Hepatocyte (in vitro differentiated cells): ENCODE results near the gene TAF1L.

Experiments used
- EZH2 ChIP-seq: fragments of 200-600 bp; sonication (generic); IDR thresholded peaks from 2 replicates; pipeline ENCODE4 v1.6.1; 2016; ENCODE audit warnings: antibody characterized with exemption, mild to moderate bottlenecking, borderline replicate concordance
- EZH2phosphoT487 ChIP-seq: fragments of 200-600 bp; sonication (generic); IDR thresholded peaks from one replicate; pipeline ENCODE4 v1.6.1; 2018; ENCODE audit warnings: antibody characterized with exemption, mild to moderate bottlenecking, low read depth, moderate library complexity; ENCODE audit not compliant: unreplicated experiment, severe bottlenecking
- TF ChIP-seq, protein P1 (sequence below): fragments of 200-600 bp; sonication (generic); IDR thresholded peaks from 2 replicates; pipeline ENCODE4 v1.5.1; 2016; ENCODE audit warnings: antibody characterized with exemption, mild to moderate bottlenecking; ENCODE audit not compliant: poor library complexity

DNA sequence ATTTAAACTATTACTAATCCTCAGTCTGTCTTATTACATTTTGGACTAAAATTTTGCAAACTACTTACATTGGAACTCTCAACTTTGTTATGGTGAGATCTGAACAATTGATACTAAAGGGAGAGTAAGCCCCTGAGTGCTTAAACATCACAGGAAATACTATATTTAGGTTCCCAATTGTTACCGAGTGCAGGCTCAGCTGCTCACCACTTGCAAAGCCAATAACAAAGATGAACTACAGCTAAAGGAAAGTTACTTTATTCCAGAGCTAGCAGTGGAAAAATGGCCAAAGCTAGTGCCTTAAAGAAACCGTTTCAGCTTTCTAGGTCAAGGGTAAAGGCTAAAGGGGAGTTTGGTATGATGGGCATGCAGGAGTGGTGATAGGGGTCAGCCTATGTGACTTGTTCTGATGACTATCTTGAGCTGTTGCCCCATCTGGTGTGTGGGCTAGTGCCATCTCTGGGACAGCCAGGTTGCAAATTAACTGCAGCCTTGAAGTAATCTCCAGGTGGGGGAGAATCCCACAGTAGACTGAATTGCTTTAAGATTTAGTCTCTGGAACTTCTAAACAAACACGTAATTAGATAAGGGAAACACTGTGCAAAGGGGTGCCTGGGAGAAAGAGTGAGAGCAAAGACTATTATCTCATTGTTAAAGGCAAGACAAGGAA lies 54.7 kb downstream of the TAF1L start:
- TF ChIP-seq EZH2phosphoT487 (no peak), EZH2 (no peak)
- TF ChIP-seq, protein P1, sequence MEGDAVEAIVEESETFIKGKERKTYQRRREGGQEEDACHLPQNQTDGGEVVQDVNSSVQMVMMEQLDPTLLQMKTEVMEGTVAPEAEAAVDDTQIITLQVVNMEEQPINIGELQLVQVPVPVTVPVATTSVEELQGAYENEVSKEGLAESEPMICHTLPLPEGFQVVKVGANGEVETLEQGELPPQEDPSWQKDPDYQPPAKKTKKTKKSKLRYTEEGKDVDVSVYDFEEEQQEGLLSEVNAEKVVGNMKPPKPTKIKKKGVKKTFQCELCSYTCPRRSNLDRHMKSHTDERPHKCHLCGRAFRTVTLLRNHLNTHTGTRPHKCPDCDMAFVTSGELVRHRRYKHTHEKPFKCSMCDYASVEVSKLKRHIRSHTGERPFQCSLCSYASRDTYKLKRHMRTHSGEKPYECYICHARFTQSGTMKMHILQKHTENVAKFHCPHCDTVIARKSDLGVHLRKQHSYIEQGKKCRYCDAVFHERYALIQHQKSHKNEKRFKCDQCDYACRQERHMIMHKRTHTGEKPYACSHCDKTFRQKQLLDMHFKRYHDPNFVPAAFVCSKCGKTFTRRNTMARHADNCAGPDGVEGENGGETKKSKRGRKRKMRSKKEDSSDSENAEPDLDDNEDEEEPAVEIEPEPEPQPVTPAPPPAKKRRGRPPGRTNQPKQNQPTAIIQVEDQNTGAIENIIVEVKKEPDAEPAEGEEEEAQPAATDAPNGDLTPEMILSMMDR, result no peak
